ENCODE data around the gene SLC5A5.
"Not testable (repeated sequence)": the region's sequence is repeated elsewhere in the genome, so short reads cannot be mapped to it uniquely, and the experiment has no call there.

SLC5A5 gene

DNA sequence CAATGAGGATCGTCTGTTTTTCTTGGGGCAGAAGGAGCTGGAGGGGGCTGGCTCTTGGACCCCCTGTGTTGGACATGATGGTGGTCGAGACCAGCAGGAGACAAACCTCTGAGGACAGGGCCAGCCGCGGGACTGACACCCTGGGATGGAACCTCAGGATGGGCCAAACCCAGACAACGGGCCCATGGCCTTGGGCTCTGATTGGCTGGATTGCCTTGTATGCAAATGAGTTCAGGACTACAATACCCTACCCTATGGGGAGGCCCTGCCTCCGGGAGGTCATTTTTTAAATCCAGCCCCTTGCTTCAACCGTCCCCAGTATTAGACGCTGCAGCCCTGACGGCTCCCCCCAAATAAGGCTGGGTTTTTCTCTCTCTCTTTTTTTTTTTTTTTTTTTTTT, 22.0 kb downstream of the SLC5A5 start:
- no peak for DNase-seq (ENCODE audit: extremely low spot score)
- ChIA-PET CTCF (no interaction called here), POLR2A (no interaction called here)
- TF ChIP-seq CTCF (IDR thresholded peaks at IDR 0.05; ENCODE audit: control extremely low read depth, extremely low read depth, low read depth, missing control alignments) = no peak

DNA sequence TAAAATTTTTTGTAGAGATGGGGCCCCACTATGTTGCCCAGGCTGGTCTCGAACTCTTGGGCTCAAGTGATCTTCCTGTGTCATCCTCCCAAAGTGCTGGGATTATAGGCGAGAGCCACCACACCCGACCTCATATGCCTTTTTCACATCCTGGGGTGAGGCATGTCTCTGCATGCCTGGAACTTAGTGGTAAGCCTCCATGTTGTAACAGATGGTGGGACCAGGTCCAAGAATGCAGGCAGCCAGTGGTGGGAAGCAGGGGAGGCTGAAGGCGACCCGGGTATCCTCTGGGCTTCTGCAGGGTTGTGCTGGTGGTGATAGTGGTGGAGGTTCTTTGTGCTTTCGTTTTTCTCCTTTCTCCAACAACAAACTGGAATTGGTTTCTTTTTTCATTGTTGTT, 31.0 kb downstream of the SLC5A5 start:
- no peak for DNase-seq (ENCODE audit: extremely low spot score)
- ChIA-PET CTCF (no interaction called here), POLR2A (no interaction called here)
- TF ChIP-seq CTCF (IDR thresholded peaks at IDR 0.05; ENCODE audit: control extremely low read depth, extremely low read depth, low read depth, missing control alignments) = no peak

DNA sequence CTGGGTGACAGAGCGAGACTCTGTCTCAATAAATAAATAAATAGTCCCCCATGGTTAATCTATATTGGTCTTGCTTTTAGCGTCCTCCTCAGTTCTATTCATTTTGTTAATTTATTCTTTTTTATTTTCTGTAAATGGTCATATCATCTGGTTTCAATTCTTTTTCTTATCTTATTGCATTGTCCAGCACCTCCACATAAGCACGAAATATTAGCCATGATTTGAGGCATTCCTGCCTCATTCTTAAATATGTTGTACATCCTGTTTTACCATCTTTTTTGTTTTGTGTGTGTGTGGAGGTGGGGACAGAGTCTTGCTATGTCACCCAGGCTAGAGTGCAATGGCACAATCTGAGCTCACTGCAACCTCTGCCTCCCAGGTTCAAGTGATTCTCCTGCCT, 36.5 kb downstream of the SLC5A5 start:
- CTCF ChIA-PET = interaction anchor here (1.2 kb wide), 1 partner anchor 24 kb away, joined by 3 read pairs; no protein-coding TSS in a partner anchor
- TF ChIP-seq CTCF (IDR thresholded peaks at IDR 0.05; ENCODE audit: control extremely low read depth, extremely low read depth, low read depth, missing control alignments) = no peak

GRCh38 chr19:17909003-17909732, 37.4 kb downstream of the SLC5A5 start:
- ChIA-PET POLR2A (no interaction called here), CTCF (interaction anchor here (0.6 kb wide), 1 partner anchor 1680 kb away, joined by 3 read pairs; no protein-coding TSS in a partner anchor)
- TF ChIP-seq CTCF (IDR thresholded peaks at IDR 0.05; ENCODE audit: control extremely low read depth, extremely low read depth, low read depth, missing control alignments) = no peak
- DNase-seq (ENCODE audit: extremely low spot score) = no peak

More for the DNA sequence above, 36.5 kb downstream of the SLC5A5 start:
- no peak for DNase-seq (ENCODE audit: extremely low spot score)
- POLR2A ChIA-PET = no interaction called here

GRCh38 chr19:17910791-17911360, 39.1 kb downstream of the SLC5A5 start:
- DNase-seq (ENCODE audit: extremely low spot score) = no peak
- CTCF ChIA-PET = interaction anchor here (1.4 kb wide), 1 partner anchor 52 kb away, joined by 3 read pairs; the partner anchor contains the start of gene RPL18A
- POLR2A ChIA-PET = no interaction called here
- no peak for TF ChIP-seq CTCF (IDR thresholded peaks at IDR 0.05; ENCODE audit: control extremely low read depth, extremely low read depth, low read depth, missing control alignments)

- ChIA-PET POLR2A (no interaction called here), CTCF (interaction anchor here (1.1 to 1.3 kb wide), 2 partner anchors 9 to 22 kb away, joined by 3 to 5 read pairs; no protein-coding TSS in a partner anchor)
- TF ChIP-seq CTCF (IDR thresholded peaks at IDR 0.05; ENCODE audit: control extremely low read depth, extremely low read depth, low read depth, missing control alignments) = no peak
- DNase-seq (ENCODE audit: extremely low spot score) = no peak
Measured at GRCh38 chr19:17915940-17916593, 44.3 kb downstream of the SLC5A5 start.

DNA sequence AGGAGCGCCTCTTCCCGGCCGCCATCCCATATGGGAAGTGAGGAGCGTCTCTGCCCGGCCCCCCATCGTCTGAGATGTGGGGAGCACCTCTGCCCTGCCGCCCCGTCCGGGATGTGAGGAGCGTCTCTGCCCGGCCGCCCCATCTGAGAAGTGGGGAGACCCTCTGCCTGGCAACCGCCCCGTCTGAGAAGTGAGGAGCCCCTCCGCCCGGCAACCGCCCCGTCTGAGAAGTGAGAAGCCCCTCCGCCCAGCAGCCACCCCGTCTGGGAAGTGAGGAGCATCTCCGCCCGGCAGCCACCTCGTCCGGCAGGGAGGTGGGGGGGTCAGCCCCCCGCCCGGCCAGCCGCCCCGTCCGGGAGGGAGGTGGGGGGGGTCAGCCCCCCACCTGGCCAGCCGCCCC, 46.4 kb downstream of the SLC5A5 start:
- POLR2A ChIA-PET; DNase-seq (ENCODE audit: extremely low spot score); CTCF ChIA-PET: not testable (repeated sequence)

DNA sequence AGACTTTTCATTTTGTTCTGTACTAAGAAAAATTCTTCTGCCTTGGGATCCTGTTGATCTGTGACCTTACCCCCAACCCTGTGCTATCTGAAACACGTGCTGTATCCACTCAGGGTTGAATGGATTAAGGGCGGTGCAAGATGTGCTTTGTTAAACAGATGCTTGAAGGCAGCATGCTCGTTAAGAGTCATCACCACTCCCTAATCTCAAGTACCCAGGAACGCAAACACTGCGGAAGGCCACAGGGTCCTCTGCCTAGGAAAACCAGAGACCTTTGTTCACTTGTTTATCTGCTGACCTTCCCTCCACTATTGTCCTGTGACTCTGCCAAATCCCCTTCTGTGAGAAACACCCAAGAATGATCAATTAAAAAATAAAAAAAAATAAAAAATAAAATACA, 47.4 kb downstream of the SLC5A5 start:
- POLR2A ChIA-PET; DNase-seq (ENCODE audit: extremely low spot score): not testable (repeated sequence)
- CTCF ChIA-PET = interaction anchor here (1.7 kb wide), 1 partner anchor 13 kb away, joined by 6 read pairs; the partner anchor contains the start of gene CCDC124

Measured in GM10248 (cell line).